ENCODE results near the gene DPM2. TPM values are rescaled to one million over a fixed set of nuclear protein-coding genes. Genes with fewer than 3 reads are reported as not detected.

The DPM2 gene
- total RNA-seq, 6 experiments from 2014 or later = 10.6 to 19.1 (median 13.9) TPM

DNA sequence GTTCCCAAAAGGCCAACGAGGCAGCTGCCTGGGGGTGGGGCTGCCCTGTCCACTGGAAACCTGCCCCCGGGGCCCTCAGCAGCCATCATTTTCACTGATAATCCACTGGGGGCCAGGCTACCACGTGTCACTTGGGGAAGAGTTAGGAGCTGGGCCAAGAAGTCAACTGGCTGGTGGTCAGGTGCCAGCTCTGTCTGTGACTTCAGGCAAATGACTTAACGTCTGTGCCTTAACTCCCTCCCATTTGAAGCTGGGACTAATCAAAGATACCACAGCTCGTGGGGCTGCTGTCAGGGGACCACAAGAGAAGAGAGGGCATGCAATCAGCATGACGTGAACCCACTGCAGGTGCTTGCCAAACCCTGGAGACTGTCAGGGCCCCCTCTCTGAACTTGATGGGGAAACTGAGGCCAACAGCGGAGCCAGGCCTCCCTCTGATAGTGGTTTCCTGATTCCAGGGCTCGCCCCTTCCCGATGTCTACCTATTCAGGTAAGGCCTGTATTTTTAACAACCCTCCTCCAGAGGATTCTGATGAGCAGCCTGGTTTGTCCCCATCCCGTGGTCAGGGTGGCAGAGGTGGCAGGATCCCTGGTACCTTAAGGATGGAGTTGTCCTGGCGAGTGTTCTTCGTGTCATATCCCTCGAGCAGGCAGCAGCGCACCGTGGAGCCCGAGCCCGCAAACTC lies 12.3 kb upstream of the DPM2 start:
- DNase-seq = no peak
- peaks cover 0 to 12% (median 2%) of the 10 kb centered on the region in 4 donors for H3K36me3 ChIP-seq

DNA sequence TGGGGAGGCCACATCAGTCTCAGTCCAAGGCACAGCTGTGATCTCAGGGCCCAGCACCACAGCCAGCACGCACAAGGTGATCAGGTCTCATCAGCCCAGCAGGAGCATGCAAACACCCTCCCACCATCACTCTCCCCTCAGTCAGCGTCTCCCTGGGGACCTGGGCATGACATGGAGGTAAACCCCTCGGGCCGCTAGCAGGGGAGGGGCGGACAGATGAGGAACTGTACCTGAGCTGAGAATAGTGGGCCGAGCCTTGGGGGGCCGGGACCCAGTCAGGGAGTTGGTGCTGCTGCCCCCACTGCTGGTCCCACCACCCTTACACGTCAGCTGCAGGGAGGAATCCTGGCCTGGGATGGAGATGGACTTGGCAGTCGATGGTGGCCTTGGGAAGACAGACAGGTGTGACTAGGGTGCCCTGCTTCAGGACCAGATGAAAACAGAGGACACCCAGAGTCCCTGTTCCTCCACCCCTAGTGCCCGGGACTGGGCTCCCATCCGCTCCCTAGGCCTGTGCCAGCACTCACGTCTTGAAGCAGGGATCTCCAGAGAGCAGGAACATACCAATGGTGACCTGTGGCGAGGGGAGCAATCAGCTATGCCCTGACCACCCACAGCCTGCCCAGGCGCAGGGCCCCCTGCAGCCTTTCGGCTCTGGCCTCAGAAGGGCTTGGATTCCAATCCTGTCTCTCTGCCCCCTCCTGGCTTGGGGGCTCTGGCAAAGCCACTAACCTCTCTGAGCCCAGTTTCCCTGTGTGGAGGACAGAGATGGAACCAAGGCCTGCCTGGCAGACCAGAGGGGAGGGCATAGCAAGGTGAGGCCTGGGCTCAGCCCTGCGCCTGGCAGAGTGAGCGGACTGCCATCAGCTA lies 10.4 kb upstream of the DPM2 start:
- Histone ChIP-seq H3K36me3 (peaks cover 0 to 31% (median 9%) of the 10 kb centered on the region in 4 donors), H3K4me1 (peaks cover 0 to 11% (median 7%) of the 10 kb centered on the region in 4 donors), H3K9me3 (no peaks in the 10 kb centered on the region), H3K4me3 (no peak overlapping the region), H3K27ac (no peak overlapping the region), H3K27me3 (no peaks in the 10 kb centered on the region)
- DNase-seq (no peak), ATAC-seq (no peak)
- intact Hi-C loops (cut with DNase I) = no loop called here
- 54% methylated on average over 3 of the region's 17 CpGs for WGBS (ENCODE audit: insufficient coverage, low coverage, low lambda C conversion rate, missing lambda C conversion rate)
- TF ChIP-seq, protein P1, sequence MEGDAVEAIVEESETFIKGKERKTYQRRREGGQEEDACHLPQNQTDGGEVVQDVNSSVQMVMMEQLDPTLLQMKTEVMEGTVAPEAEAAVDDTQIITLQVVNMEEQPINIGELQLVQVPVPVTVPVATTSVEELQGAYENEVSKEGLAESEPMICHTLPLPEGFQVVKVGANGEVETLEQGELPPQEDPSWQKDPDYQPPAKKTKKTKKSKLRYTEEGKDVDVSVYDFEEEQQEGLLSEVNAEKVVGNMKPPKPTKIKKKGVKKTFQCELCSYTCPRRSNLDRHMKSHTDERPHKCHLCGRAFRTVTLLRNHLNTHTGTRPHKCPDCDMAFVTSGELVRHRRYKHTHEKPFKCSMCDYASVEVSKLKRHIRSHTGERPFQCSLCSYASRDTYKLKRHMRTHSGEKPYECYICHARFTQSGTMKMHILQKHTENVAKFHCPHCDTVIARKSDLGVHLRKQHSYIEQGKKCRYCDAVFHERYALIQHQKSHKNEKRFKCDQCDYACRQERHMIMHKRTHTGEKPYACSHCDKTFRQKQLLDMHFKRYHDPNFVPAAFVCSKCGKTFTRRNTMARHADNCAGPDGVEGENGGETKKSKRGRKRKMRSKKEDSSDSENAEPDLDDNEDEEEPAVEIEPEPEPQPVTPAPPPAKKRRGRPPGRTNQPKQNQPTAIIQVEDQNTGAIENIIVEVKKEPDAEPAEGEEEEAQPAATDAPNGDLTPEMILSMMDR (IDR thresholded peaks at IDR 0.05) = no peak
- TF ChIP-seq POLR2A (IDR thresholded peaks at IDR 0.05) = no peak

More for the DNA sequence above, 12.3 kb upstream of the DPM2 start:
- H3K4me1 ChIP-seq = peaks cover 0 to 15% (median 10%) of the 10 kb centered on the region in 4 donors
- no peak for TF ChIP-seq POLR2A (IDR thresholded peaks at IDR 0.05)
- TF ChIP-seq, protein P1 (IDR thresholded peaks at IDR 0.05) = no peak
- intact Hi-C loops (cut with DNase I) = no loop called here
- no peaks in the 10 kb centered on the region for H3K9me3 ChIP-seq
- H3K27me3 ChIP-seq = no peaks in the 10 kb centered on the region
- 86% methylated on average over 4 of the region's 17 CpGs for WGBS (ENCODE audit: insufficient coverage, low coverage, low lambda C conversion rate, missing lambda C conversion rate)
- no peak for ATAC-seq
- H3K4me3 ChIP-seq = no peak overlapping the region
- no peak overlapping the region for H3K27ac ChIP-seq

DNA sequence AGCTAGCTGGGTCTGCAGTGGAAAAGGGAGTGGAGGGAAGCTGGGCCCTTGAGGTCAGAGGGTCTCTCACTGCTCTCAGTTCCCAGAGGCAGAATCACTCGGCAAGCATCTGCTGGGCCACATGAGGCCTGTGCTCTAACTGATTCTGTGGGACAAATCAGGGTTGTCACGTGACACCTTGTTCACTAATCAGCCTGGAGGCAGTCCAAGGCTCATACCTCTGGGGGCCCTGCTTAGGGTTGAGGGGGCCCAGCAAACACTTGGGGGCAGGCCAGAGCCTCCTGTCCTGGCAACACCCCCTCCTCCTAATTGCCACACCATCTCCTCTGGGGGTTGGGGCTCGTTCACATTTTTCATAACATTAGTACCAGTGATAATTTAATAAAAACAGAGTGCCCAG lies 9.1 kb upstream of the DPM2 start:
- Histone ChIP-seq H3K27ac (no peak overlapping the region), H3K4me1 (peaks cover 0 to 6% (median under 1%) of the 10 kb centered on the region in 4 donors), H3K4me3 (no peak overlapping the region), H3K27me3 (no peaks in the 10 kb centered on the region), H3K9me3 (no peaks in the 10 kb centered on the region), H3K36me3 (peaks cover 0 to 45% (median 14%) of the 10 kb centered on the region in 4 donors)
- no peak for DNase-seq
- ATAC-seq = no peak
- no peak for TF ChIP-seq POLR2A (IDR thresholded peaks at IDR 0.05)
- TF ChIP-seq, protein P1 (IDR thresholded peaks at IDR 0.05) = no peak
- 67% methylated on average over 1 of the region's 3 CpGs for WGBS (ENCODE audit: insufficient coverage, low coverage, low lambda C conversion rate, missing lambda C conversion rate)
- intact Hi-C loops (cut with DNase I) = no loop called here

DNA sequence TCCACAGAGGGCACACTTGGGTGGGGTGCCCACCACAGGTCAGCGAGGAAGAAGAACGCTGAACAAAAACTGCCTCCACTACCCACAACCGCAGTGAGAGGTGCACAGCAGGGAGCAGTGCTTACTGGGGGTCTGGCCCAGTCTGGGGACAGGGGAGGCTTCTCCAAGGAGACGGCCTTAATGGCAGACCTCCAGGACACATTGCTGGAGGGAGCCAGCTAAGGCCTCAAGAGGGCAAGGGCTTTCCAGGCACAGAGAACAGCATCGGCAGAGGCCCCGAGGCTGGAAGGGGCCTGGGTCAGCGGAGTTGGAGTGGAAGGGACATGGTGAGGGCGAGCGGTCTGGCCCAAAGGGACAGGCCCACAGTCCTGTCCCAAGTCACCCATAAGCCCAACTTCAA lies 8.3 kb upstream of the DPM2 start:
- no peaks in the 10 kb centered on the region for H3K9me3 ChIP-seq
- peaks cover 0 to 47% (median 14%) of the 10 kb centered on the region in 4 donors for H3K36me3 ChIP-seq
- H3K4me1 ChIP-seq = peaks cover 0 to 2% (median 0%) of the 10 kb centered on the region in 4 donors
- no peak overlapping the region for H3K27ac ChIP-seq
- DNase-seq (no peak), ATAC-seq (no peak)
- no peak overlapping the region for H3K4me3 ChIP-seq
- intact Hi-C loops (cut with DNase I) = no loop called here
- TF ChIP-seq POLR2A (IDR thresholded peaks at IDR 0.05) = no peak
- TF ChIP-seq, protein P1 (IDR thresholded peaks at IDR 0.05) = no peak
- no peaks in the 10 kb centered on the region for H3K27me3 ChIP-seq
- whole genome bisulfite sequencing (ENCODE audit: insufficient coverage, low coverage, low lambda C conversion rate, missing lambda C conversion rate) = 95% methylated on average over 4 of the region's 9 CpGs
